ENCODE measurements around the gene BRI3.

BRI3 gene

GRCh38 chr7:98303176-98303865, 21.8 kb downstream of the BRI3 start:
- H2AFZ ChIP-seq (ENCODE audit: low read depth, low read length): no peak overlapping the region
- no peak for TF ChIP-seq CTCF (IDR thresholded peaks at IDR 0.05; ENCODE audit: borderline replicate concordance, extremely low read depth, low read length, poor library complexity, severe bottlenecking)
- no peak for TF ChIP-seq EZH2 (IDR thresholded peaks at IDR 0.05; ENCODE audit: borderline replicate concordance, low read depth, low read length, severe bottlenecking)
- H3K4me2 ChIP-seq (ENCODE audit: insufficient read depth, low read length): no peak overlapping the region
- no peaks in the 10 kb centered on the region for H3K79me2 ChIP-seq (ENCODE audit: insufficient read depth, low read length)
- H3K36me3 ChIP-seq (ENCODE audit: insufficient read depth, low read length): no peaks in the 10 kb centered on the region
- ATAC-seq (ENCODE audit: insufficient read depth, low read depth) (no peak), DNase-seq (no peak)
- no peak overlapping the region for H3K27ac ChIP-seq (ENCODE audit: low read length)
- no peaks in the 10 kb centered on the region; the same call in 1 of the 2 replicates for H4K20me1 ChIP-seq (ENCODE audit: insufficient read depth, low read length)
- H3K9ac ChIP-seq (ENCODE audit: low read depth, low read length): no peak overlapping the region
- H3K27me3 ChIP-seq (ENCODE audit: insufficient read depth, low read length, poor library complexity): no peaks in the 10 kb centered on the region
- no peaks in the 10 kb centered on the region for H3K4me1 ChIP-seq (ENCODE audit: insufficient read depth, low read length)
- H3K4me3 ChIP-seq (ENCODE audit: low read depth in 1 of 2, low read length in 2 of 2): no peak overlapping the region
- H3K9me3 ChIP-seq (ENCODE audit: insufficient read depth, low read length, severe bottlenecking): no peaks in the 10 kb centered on the region

- Histone ChIP-seq H4K20me1 (ENCODE audit: insufficient read depth, low read length) (no peaks in the 10 kb centered on the region; the same call in 1 of the 2 replicates), H3K4me1 (ENCODE audit: insufficient read depth, low read length) (no peaks in the 10 kb centered on the region), H3K27me3 (ENCODE audit: insufficient read depth, low read length, poor library complexity) (no peaks in the 10 kb centered on the region), H2AFZ (ENCODE audit: low read depth, low read length) (no peak overlapping the region), H3K79me2 (ENCODE audit: insufficient read depth, low read length) (no peaks in the 10 kb centered on the region), H3K4me3 (ENCODE audit: low read depth in 1 of 2, low read length in 2 of 2) (no peak overlapping the region), H3K27ac (ENCODE audit: low read length) (no peak overlapping the region), H3K9ac (ENCODE audit: low read depth, low read length) (no peak overlapping the region), H3K4me2 (ENCODE audit: insufficient read depth, low read length) (no peak overlapping the region), H3K9me3 (ENCODE audit: insufficient read depth, low read length, severe bottlenecking) (no peaks in the 10 kb centered on the region), H3K36me3 (ENCODE audit: insufficient read depth, low read length) (no peaks in the 10 kb centered on the region)
- ATAC-seq (ENCODE audit: insufficient read depth, low read depth): no peak
- DNase-seq: no peak
- TF ChIP-seq EZH2 (IDR thresholded peaks at IDR 0.05; ENCODE audit: borderline replicate concordance, low read depth, low read length, severe bottlenecking) (no peak), CTCF (IDR thresholded peaks at IDR 0.05; ENCODE audit: borderline replicate concordance, extremely low read depth, low read length, poor library complexity, severe bottlenecking) (no peak)
These were observed 22.4 kb downstream of the BRI3 start for GRCh38 chr7:98303906-98304305.

- no peak overlapping the region for H3K9ac ChIP-seq (ENCODE audit: low read depth, low read length)
- DNase-seq (no peak), ATAC-seq (ENCODE audit: insufficient read depth, low read depth) (no peak)
- H3K4me1 ChIP-seq (ENCODE audit: insufficient read depth, low read length): no peaks in the 10 kb centered on the region
- no peaks in the 10 kb centered on the region for H3K27me3 ChIP-seq (ENCODE audit: insufficient read depth, low read length, poor library complexity)
- no peaks in the 10 kb centered on the region for H3K79me2 ChIP-seq (ENCODE audit: insufficient read depth, low read length)
- H3K27ac ChIP-seq (ENCODE audit: low read length): no peak overlapping the region
- no peak overlapping the region for H3K4me2 ChIP-seq (ENCODE audit: insufficient read depth, low read length)
- TF ChIP-seq CTCF (IDR thresholded peaks at IDR 0.05; ENCODE audit: borderline replicate concordance, extremely low read depth, low read length, poor library complexity, severe bottlenecking) (no peak), EZH2 (IDR thresholded peaks at IDR 0.05; ENCODE audit: borderline replicate concordance, low read depth, low read length, severe bottlenecking) (no peak)
- H3K4me3 ChIP-seq (ENCODE audit: low read depth in 1 of 2, low read length in 2 of 2): no peak overlapping the region
- no peaks in the 10 kb centered on the region for H3K36me3 ChIP-seq (ENCODE audit: insufficient read depth, low read length)
- no peaks in the 10 kb centered on the region for H4K20me1 ChIP-seq (ENCODE audit: insufficient read depth, low read length)
- no peak overlapping the region for H2AFZ ChIP-seq (ENCODE audit: low read depth, low read length)
- H3K9me3 ChIP-seq (ENCODE audit: insufficient read depth, low read length, severe bottlenecking): no peaks in the 10 kb centered on the region
These were observed 24.6 kb downstream of the BRI3 start for GRCh38 chr7:98305951-98306535.
